ENCODE results near the gene SNCA. TPM values are rescaled to one million over a fixed set of nuclear protein-coding genes. Genes with fewer than 3 reads are reported as not detected.

The SNCA gene
- total RNA-seq, 3 donors from 2014 or later (not counting 1 experiment from before 2014, with no cell fraction given) = 0.58 to 2.0 (median 1.2) TPM

GRCh38 chr4:89737888-89738287, 99.1 kb downstream of the SNCA start:
- no peaks in the 10 kb centered on the region for H3K4me1 ChIP-seq (ENCODE audit: control insufficient read depth, insufficient read depth, low read length)
- H3K36me3 ChIP-seq (ENCODE audit: control insufficient read depth, insufficient read depth, low read length) = no peaks in the 10 kb centered on the region
- no peak for DNase-seq
- H3K27me3 Mint-ChIP-seq (ENCODE audit: low read depth in 2 of 2) = no peaks in the 10 kb centered on the region
- no peak overlapping the region for H3K4me3 ChIP-seq (ENCODE audit: low read length)
- H3K4me3 Mint-ChIP-seq = no peak overlapping the region
- no peak for TF ChIP-seq CTCF (IDR thresholded peaks at IDR 0.05)
- no peak overlapping the region for H3K27ac ChIP-seq (ENCODE audit: low read length)
- intact Hi-C loops (cut with micrococcal nuclease) = no loop called here
- WGBS (ENCODE audit: insufficient coverage) = no CpG with 5 or more reads among the region's 2 CpGs
- no peaks in the 10 kb centered on the region for H3K27me3 ChIP-seq (ENCODE audit: control insufficient read depth, insufficient read depth, low read length)
- no peaks in the 10 kb centered on the region for H3K9me3 ChIP-seq (ENCODE audit: control insufficient read depth, insufficient read depth, low read length)
- no peak for ATAC-seq
- H3K4me1 Mint-ChIP-seq = no peaks in the 10 kb centered on the region
- no peak overlapping the region for H3K27ac Mint-ChIP-seq
- no peaks in the 10 kb centered on the region for H3K36me3 Mint-ChIP-seq
- H3K9me3 Mint-ChIP-seq = no peaks in the 10 kb centered on the region

GRCh38 chr4:89733946-89734345, 103.0 kb downstream of the SNCA start:
- Mint-ChIP-seq H3K4me1 (no peaks in the 10 kb centered on the region), H3K27ac (no peak overlapping the region), H3K9me3 (no peaks in the 10 kb centered on the region), H3K36me3 (no peaks in the 10 kb centered on the region), H3K27me3 (ENCODE audit: low read depth in 2 of 2) (no peaks in the 10 kb centered on the region), H3K4me3 (no peak overlapping the region)
- intact Hi-C loops (cut with micrococcal nuclease) = no loop called here
- no peak for TF ChIP-seq CTCF (IDR thresholded peaks at IDR 0.05)
- DNase-seq = no peak
- 89% methylated on average over 3 of the region's 3 CpGs for WGBS (ENCODE audit: insufficient coverage)
- no peak for ATAC-seq
- H3K4me3 ChIP-seq (ENCODE audit: low read length) = no peak overlapping the region
- no peaks in the 10 kb centered on the region for H3K4me1 ChIP-seq (ENCODE audit: control insufficient read depth, insufficient read depth, low read length)
- H3K27ac ChIP-seq (ENCODE audit: low read length) = no peak overlapping the region
- no peaks in the 10 kb centered on the region for H3K9me3 ChIP-seq (ENCODE audit: control insufficient read depth, insufficient read depth, low read length)
- H3K36me3 ChIP-seq (ENCODE audit: control insufficient read depth, insufficient read depth, low read length) = no peaks in the 10 kb centered on the region
- no peaks in the 10 kb centered on the region for H3K27me3 ChIP-seq (ENCODE audit: control insufficient read depth, insufficient read depth, low read length)

GRCh38 chr4:89727238-89727637, 109.7 kb downstream of the SNCA start:
- H3K27me3 Mint-ChIP-seq (ENCODE audit: low read depth in 2 of 2) = no peaks in the 10 kb centered on the region
- Histone ChIP-seq H3K27ac (ENCODE audit: low read length) (no peak overlapping the region), H3K36me3 (ENCODE audit: control insufficient read depth, insufficient read depth, low read length) (no peaks in the 10 kb centered on the region), H3K27me3 (ENCODE audit: control insufficient read depth, insufficient read depth, low read length) (no peaks in the 10 kb centered on the region), H3K4me1 (ENCODE audit: control insufficient read depth, insufficient read depth, low read length) (no peaks in the 10 kb centered on the region), H3K9me3 (ENCODE audit: control insufficient read depth, insufficient read depth, low read length) (no peaks in the 10 kb centered on the region), H3K4me3 (ENCODE audit: low read length) (no peak overlapping the region)
- H3K27ac Mint-ChIP-seq = no peak overlapping the region
- TF ChIP-seq CTCF (IDR thresholded peaks at IDR 0.05) = no peak
- DNase-seq = no peak
- ATAC-seq = no peak
- H3K9me3 Mint-ChIP-seq = no peaks in the 10 kb centered on the region
- H3K4me1 Mint-ChIP-seq = no peaks in the 10 kb centered on the region
- no peak overlapping the region for H3K4me3 Mint-ChIP-seq
- H3K36me3 Mint-ChIP-seq = no peaks in the 10 kb centered on the region
- intact Hi-C loops (cut with micrococcal nuclease) = no loop called here

GRCh38 chr4:89725268-89725667, 111.7 kb downstream of the SNCA start:
- no peaks in the 10 kb centered on the region for H3K27me3 ChIP-seq (ENCODE audit: control insufficient read depth, insufficient read depth, low read length)
- 80% methylated on average over 1 of the region's 5 CpGs for WGBS (ENCODE audit: insufficient coverage)

More at GRCh38 chr4:89725268-89725667, 111.7 kb downstream of the SNCA start:
- Histone ChIP-seq H3K4me3 (ENCODE audit: low read length) (no peak overlapping the region), H3K27ac (ENCODE audit: low read length) (no peak overlapping the region), H3K9me3 (ENCODE audit: control insufficient read depth, insufficient read depth, low read length) (no peaks in the 10 kb centered on the region), H3K36me3 (ENCODE audit: control insufficient read depth, insufficient read depth, low read length) (no peaks in the 10 kb centered on the region), H3K4me1 (ENCODE audit: control insufficient read depth, insufficient read depth, low read length) (no peaks in the 10 kb centered on the region)
- no peaks in the 10 kb centered on the region for H3K27me3 Mint-ChIP-seq (ENCODE audit: low read depth in 2 of 2)
- ATAC-seq (no peak), DNase-seq (no peak)
- no peak overlapping the region for H3K4me3 Mint-ChIP-seq
- no peak overlapping the region for H3K27ac Mint-ChIP-seq
- no peaks in the 10 kb centered on the region for H3K36me3 Mint-ChIP-seq
- H3K4me1 Mint-ChIP-seq = no peaks in the 10 kb centered on the region
- no peak for TF ChIP-seq CTCF (IDR thresholded peaks at IDR 0.05)
- H3K9me3 Mint-ChIP-seq = no peaks in the 10 kb centered on the region
- intact Hi-C loops (cut with micrococcal nuclease) = no loop called here

Measured in natural killer cell (primary cell).